ENCODE data around the gene CSNK2A2.

CSNK2A2 gene

GRCh38 chr16:58219432-58219831 is 21.5 kb upstream of the CSNK2A2 start:
- no peak for DNase-seq (ENCODE audit: low read depth)
- no peak for TF ChIP-seq MYC (IDR thresholded peaks at IDR 0.05; ENCODE audit: low read depth, low read length)
- TF ChIP-seq POLR2A (IDR thresholded peaks at IDR 0.05; ENCODE audit: extremely low read depth, insufficient read length) = no peak
- no peak overlapping the region for H3K4me3 ChIP-seq (ENCODE audit: low read depth, low read length)

- no peak overlapping the region for H3K4me3 ChIP-seq (ENCODE audit: low read depth, low read length)
- no peak for TF ChIP-seq POLR2A (IDR thresholded peaks at IDR 0.05; ENCODE audit: extremely low read depth, insufficient read length)
- TF ChIP-seq, protein P1, sequence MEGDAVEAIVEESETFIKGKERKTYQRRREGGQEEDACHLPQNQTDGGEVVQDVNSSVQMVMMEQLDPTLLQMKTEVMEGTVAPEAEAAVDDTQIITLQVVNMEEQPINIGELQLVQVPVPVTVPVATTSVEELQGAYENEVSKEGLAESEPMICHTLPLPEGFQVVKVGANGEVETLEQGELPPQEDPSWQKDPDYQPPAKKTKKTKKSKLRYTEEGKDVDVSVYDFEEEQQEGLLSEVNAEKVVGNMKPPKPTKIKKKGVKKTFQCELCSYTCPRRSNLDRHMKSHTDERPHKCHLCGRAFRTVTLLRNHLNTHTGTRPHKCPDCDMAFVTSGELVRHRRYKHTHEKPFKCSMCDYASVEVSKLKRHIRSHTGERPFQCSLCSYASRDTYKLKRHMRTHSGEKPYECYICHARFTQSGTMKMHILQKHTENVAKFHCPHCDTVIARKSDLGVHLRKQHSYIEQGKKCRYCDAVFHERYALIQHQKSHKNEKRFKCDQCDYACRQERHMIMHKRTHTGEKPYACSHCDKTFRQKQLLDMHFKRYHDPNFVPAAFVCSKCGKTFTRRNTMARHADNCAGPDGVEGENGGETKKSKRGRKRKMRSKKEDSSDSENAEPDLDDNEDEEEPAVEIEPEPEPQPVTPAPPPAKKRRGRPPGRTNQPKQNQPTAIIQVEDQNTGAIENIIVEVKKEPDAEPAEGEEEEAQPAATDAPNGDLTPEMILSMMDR (IDR thresholded peaks at IDR 0.05; ENCODE audit: low read depth, low read length) = no peak
- no peak for TF ChIP-seq MYC (IDR thresholded peaks at IDR 0.05; ENCODE audit: low read depth, low read length)
- TF ChIP-seq, protein P2, sequence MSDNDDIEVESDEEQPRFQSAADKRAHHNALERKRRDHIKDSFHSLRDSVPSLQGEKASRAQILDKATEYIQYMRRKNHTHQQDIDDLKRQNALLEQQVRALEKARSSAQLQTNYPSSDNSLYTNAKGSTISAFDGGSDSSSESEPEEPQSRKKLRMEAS (IDR thresholded peaks at IDR 0.05; ENCODE audit: low read depth, low read length) = no peak
- no peak for DNase-seq (ENCODE audit: low read depth)
Observed at GRCh38 chr16:58218786-58219185, 20.9 kb upstream of the CSNK2A2 start.

DNA sequence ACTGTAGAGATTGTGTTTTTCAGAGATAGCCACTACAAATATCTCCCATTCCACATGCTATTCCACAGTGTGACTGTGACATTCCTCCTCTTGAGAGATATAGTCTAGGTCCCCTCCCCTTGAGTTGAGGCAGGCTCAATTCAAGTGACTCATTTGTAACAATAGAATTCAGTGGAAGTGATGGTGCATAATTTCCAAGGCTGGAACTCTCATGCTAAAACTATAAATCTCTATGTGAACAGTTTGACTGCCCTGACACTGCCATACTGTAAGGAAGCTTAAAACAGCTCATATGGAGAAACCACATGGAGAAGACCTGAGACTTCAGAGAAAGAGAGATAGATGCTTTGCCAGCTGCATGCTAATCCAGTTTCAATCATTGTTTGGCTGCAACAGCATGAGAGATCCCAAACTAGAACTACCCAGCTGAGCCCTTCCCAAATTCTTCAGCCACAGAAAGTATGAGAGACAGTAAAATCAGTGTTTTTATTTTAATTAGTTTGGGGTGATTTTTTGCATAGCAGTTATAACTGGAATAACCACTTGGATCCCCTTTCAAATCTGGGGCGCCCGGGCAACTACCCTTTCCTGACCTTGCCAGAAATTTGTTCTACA is 19.5 kb upstream of the CSNK2A2 start:
- no peak for DNase-seq (ENCODE audit: low read depth)
- TF ChIP-seq, protein P2 (IDR thresholded peaks at IDR 0.05; ENCODE audit: low read depth, low read length) = no peak
- TF ChIP-seq POLR2A (IDR thresholded peaks at IDR 0.05; ENCODE audit: extremely low read depth, insufficient read length) = no peak
- no peak for TF ChIP-seq MYC (IDR thresholded peaks at IDR 0.05; ENCODE audit: low read depth, low read length)
- TF ChIP-seq, protein P1 (IDR thresholded peaks at IDR 0.05; ENCODE audit: low read depth, low read length) = no peak
- no peak overlapping the region for H3K4me3 ChIP-seq (ENCODE audit: low read depth, low read length)

GRCh38 chr16:58212824-58213655 is 15.1 kb upstream of the CSNK2A2 start:
- TF ChIP-seq, protein P1 (IDR thresholded peaks at IDR 0.05; ENCODE audit: low read depth, low read length) = no peak
- TF ChIP-seq, protein P2 (IDR thresholded peaks at IDR 0.05; ENCODE audit: low read depth, low read length) = no peak
- no peak for TF ChIP-seq POLR2A (IDR thresholded peaks at IDR 0.05; ENCODE audit: extremely low read depth, insufficient read length)
- TF ChIP-seq MYC (IDR thresholded peaks at IDR 0.05; ENCODE audit: low read depth, low read length) = no peak
- DNase-seq (ENCODE audit: low read depth) = no peak
- H3K4me3 ChIP-seq (ENCODE audit: low read depth, low read length) = no peak overlapping the region

DNA sequence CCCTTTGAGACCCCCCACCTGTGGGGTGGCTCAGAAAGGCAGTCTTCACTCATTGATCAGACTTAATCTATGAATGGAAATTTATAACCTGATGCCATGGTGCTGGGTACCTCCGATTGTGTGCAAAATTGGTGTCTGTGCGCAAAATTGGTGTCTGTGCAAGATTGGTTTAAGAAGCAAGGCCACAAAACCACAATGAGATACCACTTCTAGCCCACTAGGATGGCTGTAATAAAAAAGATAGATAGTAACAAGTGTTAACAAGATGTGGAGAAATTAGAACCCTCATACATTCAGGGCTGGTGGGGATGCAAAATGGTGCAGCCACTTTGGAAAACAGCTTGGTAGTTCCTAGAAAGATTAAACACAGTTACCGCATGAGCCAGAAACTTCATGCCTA is 13.9 kb upstream of the CSNK2A2 start:
- TF ChIP-seq, protein P2 (IDR thresholded peaks at IDR 0.05; ENCODE audit: low read depth, low read length) = no peak
- TF ChIP-seq POLR2A (IDR thresholded peaks at IDR 0.05; ENCODE audit: extremely low read depth, insufficient read length) (no peak), MYC (IDR thresholded peaks at IDR 0.05; ENCODE audit: low read depth, low read length) (no peak)
- TF ChIP-seq, protein P1 (IDR thresholded peaks at IDR 0.05; ENCODE audit: low read depth, low read length) = no peak
- H3K4me3 ChIP-seq (ENCODE audit: low read depth, low read length) = no peak overlapping the region
- no peak for DNase-seq (ENCODE audit: low read depth)

GRCh38 chr16:58211245-58211644 is 13.3 kb upstream of the CSNK2A2 start:
- no peak for TF ChIP-seq POLR2A (IDR thresholded peaks at IDR 0.05; ENCODE audit: extremely low read depth, insufficient read length)
- TF ChIP-seq, protein P2 (IDR thresholded peaks at IDR 0.05; ENCODE audit: low read depth, low read length) = no peak
- TF ChIP-seq, protein P1 (IDR thresholded peaks at IDR 0.05; ENCODE audit: low read depth, low read length) = no peak
- no peak for TF ChIP-seq MYC (IDR thresholded peaks at IDR 0.05; ENCODE audit: low read depth, low read length)
- DNase-seq (ENCODE audit: low read depth) = no peak
- H3K4me3 ChIP-seq (ENCODE audit: low read depth, low read length) = no peak overlapping the region

All from NB4 (cell line).